Dermis blood vessel endothelial cell (primary cell): ENCODE data around the gene UBE2A. TPM values are rescaled to one million over a fixed set of nuclear protein-coding genes. Genes with fewer than 3 reads are reported as not detected.

Source experiments
- DNase-seq: peaks from one replicate; pipeline ENCODE4 v3.0.0; 2010
- total RNA-seq: library from RNA; depleted of rRNA; stranded (reverse); fragments of >200 nt; gene quantifications from 2 replicates; pipeline ENCODE4 v1.2.3, GENCODE V29; 2014

UBE2A gene
- 22.6 and 33.6 TPM in 2 replicates for total RNA-seq

GRCh38 chrX:119574394-119575266 lies at the start of gene UBE2A:
UBE2A (plus strand) TSS chrX:119574563; CDS start chrX:119574712, 149 bp downstream.
- peak; percentile 93 for DNase-seq

GRCh38 chrX:119529345-119530276 lies 44.8 kb upstream of the UBE2A start:
- DNase-seq = no peak

GRCh38 chrX:119537487-119537886 lies 36.9 kb upstream of the UBE2A start:
- no peak for DNase-seq

GRCh38 chrX:119539872-119540271 lies 34.5 kb upstream of the UBE2A start:
- no peak for DNase-seq

GRCh38 chrX:119541188-119541587 lies 33.2 kb upstream of the UBE2A start:
- DNase-seq = peak; percentile 67

GRCh38 chrX:119549327-119550016 lies 24.9 kb upstream of the UBE2A start:
- DNase-seq = no peak

GRCh38 chrX:119552508-119552907 lies 21.9 kb upstream of the UBE2A start:
- DNase-seq = no peak

GRCh38 chrX:119565107-119565663 lies 9.2 kb upstream of the UBE2A start, which contains the start of gene STEEP1:
STEEP1 (minus strand) TSS chrX:119565409; CDS start chrX:119565355, 54 bp downstream.
- DNase-seq = peak; percentile 94

GRCh38 chrX:119570351-119570835 lies 4.0 kb upstream of the UBE2A start:
- DNase-seq = no peak

- no peak for DNase-seq
Observed at GRCh38 chrX:119573222-119573621, 1.1 kb upstream of the UBE2A start.

GRCh38 chrX:119573840-119574393 lies 446 bp upstream of the UBE2A start:
- DNase-seq = peak; percentile 64

GRCh38 chrX:119579414-119579813 lies 5.1 kb downstream of the UBE2A start:
- no peak for DNase-seq

- DNase-seq = no peak
Observed at GRCh38 chrX:119583431-119584059, 9.2 kb downstream of the UBE2A start.

GRCh38 chrX:119589810-119590209 lies 15.4 kb downstream of the UBE2A start:
- no peak for DNase-seq

- no peak for DNase-seq
Observed at GRCh38 chrX:119602701-119603255, 28.4 kb downstream of the UBE2A start.

GRCh38 chrX:119604766-119605463 lies 30.6 kb downstream of the UBE2A start:
- peak; percentile 2 for DNase-seq

GRCh38 chrX:119605464-119606279 lies 31.3 kb downstream of the UBE2A start:
- DNase-seq = peak; percentile 37

- DNase-seq = peak; percentile 93
Observed at GRCh38 chrX:119606280-119607017, 32.1 kb downstream of the UBE2A start, which contains the start of gene NKRF. NKRF (minus strand) TSS chrX:119606424.

- no peak for DNase-seq
Observed at GRCh38 chrX:119607018-119607389, 32.6 kb downstream of the UBE2A start.
